GM12878 (cell line): Measurements from ENCODE around the gene RPL3. TPM values are rescaled to one million over a fixed set of nuclear protein-coding genes. Genes with fewer than 3 reads are reported as not detected.

ENCODE experiments used
- ATF2 ChIP-seq: IDR thresholded peaks from 2 replicates; pipeline ENCODE4 v1.6.1; 2012; ENCODE audit warnings: low read length, inconsistent platforms
- ATF3 ChIP-seq: IDR thresholded peaks from 2 replicates; pipeline ENCODE4 v1.6.1; 2011; ENCODE audit warnings: low read depth, mild to moderate bottlenecking, low read length, moderate library complexity, borderline replicate concordance; ENCODE audit errors: extremely low read depth
- CBX3 ChIP-seq: fragments of 200-600 bp; sonication (generic); IDR thresholded peaks from 2 replicates; pipeline ENCODE4 v1.6.1; 2016; ENCODE audit warnings: low read depth, borderline replicate concordance
- CEBPB ChIP-seq, 2 experiments: fragments of 150-350 bp in 1 of 2; IDR thresholded peaks; 2 replicates each; pipeline ENCODE4 v1.6.1; 2012 to 2014; ENCODE audit warnings: low read depth in 2 of 2, low read length in 2 of 2, borderline replicate concordance in 1 of 2, inconsistent platforms in 1 of 2
- CHD2 ChIP-seq: IDR thresholded peaks from 2 replicates; pipeline ENCODE4 v1.6.1; 2011; ENCODE audit warnings: low read depth, low read length, improper control_type of control experiment, borderline replicate concordance
- CREM ChIP-seq: IDR thresholded peaks from 2 replicates; pipeline ENCODE4 v1.6.1; 2014; ENCODE audit warnings: antibody characterized with exemption, low read depth
- FOS ChIP-seq: IDR thresholded peaks from 3 replicates; pipeline ENCODE4 v1.6.1; 2011; ENCODE audit warnings: borderline replicate concordance; ENCODE audit not compliant: insufficient read length; ENCODE audit errors: extremely low read depth
- FOXK2 ChIP-seq: fragments of 450-650 bp; IDR thresholded peaks from 2 replicates; pipeline ENCODE4 v1.6.1; 2017; ENCODE audit warnings: mild to moderate bottlenecking, moderate library complexity
- GABPA ChIP-seq: IDR thresholded peaks from 2 replicates; pipeline ENCODE4 v1.6.1; 2014; ENCODE audit warnings: antibody characterized with exemption, low read depth, mild to moderate bottlenecking, inconsistent platforms
- HDAC6 ChIP-seq: fragments of 200-600 bp; sonication (generic); IDR thresholded peaks from one replicate; pipeline ENCODE4 v1.8.0; 2017; ENCODE audit warnings: antibody characterized with exemption; ENCODE audit not compliant: unreplicated experiment
- JUNB ChIP-seq: IDR thresholded peaks from 2 replicates; pipeline ENCODE4 v1.6.1; 2016; ENCODE audit warnings: antibody characterized with exemption, mild to moderate bottlenecking
- MTA2 ChIP-seq: fragments of 450-650 bp; IDR thresholded peaks from 2 replicates; pipeline ENCODE4 v1.6.1; 2016; ENCODE audit warnings: low read depth, mild to moderate bottlenecking, moderate library complexity
- MXI1 ChIP-seq: fragments of 150-350 bp; IDR thresholded peaks from 2 replicates; pipeline ENCODE4 v1.6.1; 2011; ENCODE audit warnings: low read depth, mild to moderate bottlenecking, inconsistent platforms, low read length, improper control_type of control experiment
- NR2C2 ChIP-seq: IDR thresholded peaks from 2 replicates; pipeline ENCODE4 v1.6.1; 2011; ENCODE audit warnings: borderline replicate concordance, low read depth; ENCODE audit not compliant: control insufficient read depth, insufficient read length
- POLR2A ChIP-seq: IDR thresholded peaks from 2 replicates; pipeline ENCODE4 v1.6.1; 2011; ENCODE audit warnings: low read depth, mild to moderate bottlenecking, low read length
- POLR2AphosphoS2 ChIP-seq: IDR thresholded peaks from 2 replicates; pipeline ENCODE4 v1.6.1; 2011; ENCODE audit warnings: low read depth, mild to moderate bottlenecking, low read length, improper control_type of control experiment, moderate library complexity
- REST ChIP-seq: IDR thresholded peaks from 2 replicates; pipeline ENCODE4 v1.6.1; 2012; ENCODE audit warnings: mild to moderate bottlenecking, low read depth, low read length
- RUNX3 ChIP-seq: IDR thresholded peaks from 2 replicates; pipeline ENCODE4 v1.6.1; 2012; ENCODE audit warnings: low read length, inconsistent platforms
- SIN3A ChIP-seq: IDR thresholded peaks from 2 replicates; pipeline ENCODE4 v1.6.1; 2012; ENCODE audit warnings: low read depth, low read length, improper control_type of control experiment
- ZBTB11 ChIP-seq: fragments of 450-650 bp; formaldehyde crosslinking; IDR thresholded peaks from 2 replicates; pipeline ENCODE4 v1.5.0; 2022; ENCODE audit warnings: mild to moderate bottlenecking, missing genetic modification characterization
- ZNF274 ChIP-seq: IDR thresholded peaks from one replicate; pipeline ENCODE4 v1.8.0; 2011; ENCODE audit not compliant: insufficient read length, insufficient read depth
- ZNF384 ChIP-seq: IDR thresholded peaks from 2 replicates; pipeline ENCODE4 v1.6.1; 2012; ENCODE audit warnings: low read depth, mild to moderate bottlenecking, low read length, improper control_type of control experiment, borderline replicate concordance
- polyA plus RNA-seq, 11 experiments: library from polyadenylated mRNA; depleted of rRNA in 4 of 11; unstranded in 6 of 11; stranded (reverse) in 5 of 11; fragments of >200 nt; fragmentation: Nextera tagmentation in 4 of 11; fragmentation: Illumina TruSeq in 1 of 11; extraction: Ambion mirVana in 4 of 11; extraction: Trizol in 1 of 11; gene quantifications; 1 replicate in 1 of 11; 2 replicates in 10 of 11; pipeline versions ENCODE4 v1.2.1 to v1.2.3, GENCODE V29; 2011 to 2016; ENCODE audit warnings: inconsistent platforms in 2 of 11, missing spikeins in 2 of 11, low read depth in 1 of 11
- total RNA-seq, 4 experiments: library from RNA; depleted of rRNA in 3 of 4; stranded (reverse); fragments of >200 nt in 3 of 4; fragmentation: Illumina TruSeq in 1 of 4; extraction: Trizol in 1 of 4; gene quantifications; 2 replicates each; pipeline versions ENCODE4 v1.2.1 to v1.2.3, GENCODE V29; 2013 to 2021

The RPL3 gene
- total and polyA plus RNA-seq, 10 of the 15 experiments (the other 5 are each of a cell fraction or from before 2014, with no cell fraction given) = 1,534 to 6,791 (median 3,992) TPM

- no peak for TF ChIP-seq ZNF384
- TF ChIP-seq CEBPB (IDR thresholded peaks at IDR 0.05; ENCODE audit: borderline replicate concordance in 1 of 2, low read depth in 2 of 2, low read length in 2 of 2) = no peak
- peak; percentile 99 for TF ChIP-seq POLR2A
- no peak for TF ChIP-seq FOS
- TF ChIP-seq FOXK2 = 0 out of 2 replicates have a peak, but pooled peaks have one; percentile 35
- TF ChIP-seq JUNB = peak; percentile 15
- no peak; the same call in 1 of the 2 replicates for TF ChIP-seq SIN3A
- peak; percentile 96 for TF ChIP-seq HDAC6
- peak; percentile 99 for TF ChIP-seq POLR2AphosphoS2
- TF ChIP-seq MTA2 = 0 out of 2 replicates have a peak, but pooled peaks have one; percentile 39
- no peak for TF ChIP-seq ZBTB11 (CRISPR knock-in tag)
- TF ChIP-seq RUNX3 = peak; percentile 91
- peak; percentile 89 for TF ChIP-seq MXI1
- TF ChIP-seq REST = peak; percentile 35; the same call in 1 of the 2 replicates
- TF ChIP-seq ZNF274 = no peak
- peak; percentile 81 for TF ChIP-seq GABPA
- TF ChIP-seq ATF2 = peak; percentile 97
- TF ChIP-seq CREM = peak; percentile 91
- peak; percentile 46; the same call in 1 of the 2 replicates for TF ChIP-seq CHD2
- no peak for TF ChIP-seq NR2C2
- TF ChIP-seq CBX3 = no peak
- no peak for TF ChIP-seq ATF3
These were observed at the start of gene RPL3 (continued) for GRCh38 chr22:39319284-39320022.
